Measurements from ENCODE around the gene KLHL18. TPM values are rescaled to one million over a fixed set of nuclear protein-coding genes. Genes with fewer than 3 reads are reported as not detected.

Gene KLHL18
- polyA plus RNA-seq, 1 donor (not counting 4 experiments of a cell fraction or from before 2014, with no cell fraction given) = 33.4 TPM

- Histone ChIP-seq H3K36me3 (ENCODE audit: control insufficient read depth in 2 of 2, extremely low read depth in 1 of 2, insufficient read depth in 2 of 2, low read length in 2 of 2) (peaks cover 2 to 3% of the 10 kb centered on the region in 2 experiments), H3K27me3 (ENCODE audit: control insufficient read depth, extremely low read depth, insufficient read depth, low read length) (no peaks in the 10 kb centered on the region), H3K4me2 (ENCODE audit: control insufficient read depth, extremely low read depth, insufficient read depth, low read depth, low read length) (no peak overlapping the region), H3K4me1 (ENCODE audit: control insufficient read depth, extremely low read depth, insufficient read depth, low read length) (no peaks in the 10 kb centered on the region), H2AFZ (ENCODE audit: control insufficient read depth, low read length) (no peak overlapping the region), H3K79me2 (ENCODE audit: control insufficient read depth, insufficient read depth, low read length) (peaks cover 44% of the 10 kb centered on the region), H3K9me3 (ENCODE audit: control insufficient read depth, low read depth, low read length) (no peaks in the 10 kb centered on the region), H3K27ac (ENCODE audit: control insufficient read depth, insufficient read depth, low read length) (no peak overlapping the region), H3K9me1 (ENCODE audit: control insufficient read depth, extremely low read depth, insufficient read depth, low read length) (no peaks in the 10 kb centered on the region), H4K20me1 (ENCODE audit: control insufficient read depth, extremely low read depth, insufficient read depth, low read length) (no peaks in the 10 kb centered on the region), H3K9ac (ENCODE audit: control insufficient read depth, extremely low read depth, insufficient read depth, low read length) (no peak overlapping the region), H3K4me3 (ENCODE audit: control insufficient read depth in 2 of 3, extremely low read depth in 1 of 3, insufficient read depth in 2 of 3, low read depth in 1 of 3, low read length in 3 of 3) (no peak overlapping the region)
- DNase-seq (ENCODE audit: low read depth, low spot score) (no peak), FAIRE-seq (no peak)
- dilution Hi-C loops (cut with MboI; ENCODE audit: extremely low pct_ligation_motif_present, low sequenced_read_pairs) = no loop called here
- TF ChIP-seq EZH2 (IDR thresholded peaks at IDR 0.05; ENCODE audit: low read length) (no peak), CTCF (optimal IDR thresholded peaks at IDR 0.05 in 1 of 3, IDR thresholded peaks at IDR 0.05 in 1 of 3, conservative IDR thresholded peaks at IDR 0.05 in 1 of 3; ENCODE audit: extremely low read depth in 1 of 3, insufficient read depth in 2 of 3, low read length in 3 of 3) (no peak)
These were observed 14.0 kb downstream of the KLHL18 start for GRCh38 chr3:47296562-47297302.

- dilution Hi-C loops (cut with MboI; ENCODE audit: extremely low pct_ligation_motif_present, low sequenced_read_pairs) = no loop called here
- DNase-seq (ENCODE audit: low read depth, low spot score) (no peak), FAIRE-seq (no peak)
- H3K27ac ChIP-seq (ENCODE audit: control insufficient read depth, insufficient read depth, low read length) = no peak overlapping the region
- TF ChIP-seq CTCF (optimal IDR thresholded peaks at IDR 0.05 in 1 of 3, IDR thresholded peaks at IDR 0.05 in 1 of 3, conservative IDR thresholded peaks at IDR 0.05 in 1 of 3; ENCODE audit: extremely low read depth in 1 of 3, insufficient read depth in 2 of 3, low read length in 3 of 3) = no peak
- TF ChIP-seq EZH2 (IDR thresholded peaks at IDR 0.05; ENCODE audit: low read length) = no peak
- H3K27me3 ChIP-seq (ENCODE audit: control insufficient read depth, extremely low read depth, insufficient read depth, low read length) = no peaks in the 10 kb centered on the region
- H3K4me1 ChIP-seq (ENCODE audit: control insufficient read depth, extremely low read depth, insufficient read depth, low read length) = no peaks in the 10 kb centered on the region
- no peaks in the 10 kb centered on the region for H3K9me3 ChIP-seq (ENCODE audit: control insufficient read depth, low read depth, low read length)
- H3K4me3 ChIP-seq (ENCODE audit: control insufficient read depth in 2 of 3, extremely low read depth in 1 of 3, insufficient read depth in 2 of 3, low read depth in 1 of 3, low read length in 3 of 3) = no peak overlapping the region
- peaks cover 0 to 8% of the 10 kb centered on the region in 2 experiments for H3K36me3 ChIP-seq (ENCODE audit: control insufficient read depth in 2 of 2, extremely low read depth in 1 of 2, insufficient read depth in 2 of 2, low read length in 2 of 2)
- no peak overlapping the region for H3K4me2 ChIP-seq (ENCODE audit: control insufficient read depth, extremely low read depth, insufficient read depth, low read depth, low read length)
- H3K9me1 ChIP-seq (ENCODE audit: control insufficient read depth, extremely low read depth, insufficient read depth, low read length) = no peaks in the 10 kb centered on the region
- peaks cover 41% of the 10 kb centered on the region for H3K79me2 ChIP-seq (ENCODE audit: control insufficient read depth, insufficient read depth, low read length)
- no peak overlapping the region for H3K9ac ChIP-seq (ENCODE audit: control insufficient read depth, extremely low read depth, insufficient read depth, low read length)
- no peaks in the 10 kb centered on the region for H4K20me1 ChIP-seq (ENCODE audit: control insufficient read depth, extremely low read depth, insufficient read depth, low read length)
- no peak overlapping the region for H2AFZ ChIP-seq (ENCODE audit: control insufficient read depth, low read length)
These were observed 15.7 kb downstream of the KLHL18 start for GRCh38 chr3:47298439-47298838.
